Transverse colon (tissue), 3 donors: Measurements from ENCODE around the gene TPRG1L.

Experiments
- CTCF ChIP-seq, 5 experiments: fragments of 200-600 bp in 3 of 5; fragments of 450-650 bp in 2 of 5; sonication (generic) in 3 of 5; IDR thresholded peaks; 1 replicate in 2 of 5; 2 replicates in 3 of 5; pipeline ENCODE4 v1.5.1; 2016 to 2017; ENCODE audit warnings: antibody characterized with exemption in 5 of 5, inconsistent platforms in 3 of 5, mild to moderate bottlenecking in 2 of 5, moderate library complexity in 1 of 5
- POLR2A ChIP-seq: fragments of 450-650 bp; IDR thresholded peaks from one replicate; pipeline ENCODE4 v1.6.1; 2016; ENCODE audit warnings: antibody characterized with exemption, mild to moderate bottlenecking, moderate library complexity

DNA sequence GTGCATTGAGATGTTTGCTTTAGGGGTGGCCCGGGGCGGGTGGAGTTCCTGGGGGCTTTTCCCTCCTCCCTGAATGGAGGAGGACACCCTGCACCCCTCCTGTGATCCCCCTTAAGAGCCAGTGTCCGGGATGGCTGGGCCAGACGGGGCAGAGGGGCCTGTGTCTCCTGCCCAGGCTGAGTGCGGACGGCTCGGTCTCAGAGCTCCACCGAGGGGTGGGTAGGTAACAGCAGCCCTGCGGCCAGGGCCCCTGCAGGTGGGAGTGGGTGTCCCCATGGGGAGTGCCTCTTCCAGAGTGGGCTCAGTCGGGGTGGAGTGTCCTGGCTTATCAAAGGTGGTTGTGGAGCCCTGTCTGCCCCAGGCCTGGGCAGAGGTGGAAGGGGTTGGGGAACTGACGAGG is 50.6 kb downstream of the TPRG1L start:
- TF ChIP-seq CTCF (IDR thresholded peaks at IDR 0.05) (no peak), POLR2A (no peak)
